Adipose tissue (tissue), 3 donors: Measurements from ENCODE around the gene PCDHB7. TPM values are rescaled to one million over a fixed set of nuclear protein-coding genes. Genes with fewer than 3 reads are reported as not detected.
"Not testable (repeated sequence)": the region's sequence is repeated elsewhere in the genome, so short reads cannot be mapped to it uniquely, and the experiment has no call there.

Experiments used
- H3K27ac ChIP-seq: one replicate; pipeline ENCODE4 v1.5.1; 2013; ENCODE audit warnings: low read depth, low read length
- WGBS, 3 donors: extraction: QIAGEN DNeasy Blood & Tissue Kit; methylation state at CpG; one replicate each; pipeline ENCODE4 v1.1.7; 2013; 5-methylcytosine and 5-hydroxymethylcytosine counted together
- polyA plus RNA-seq, 3 donors: library from polyadenylated mRNA; stranded (reverse); fragments of 200-250 nt; gene quantifications; one replicate each; pipeline ENCODE4 v1.2.3, GENCODE V29; 2013
- donor health status: healthy with polysubstance abuse.
- donor health status: Bipolar disorder and iron deficiency.
- donor health status: healthy.

Gene PCDHB7
- polyA plus RNA-seq, 3 donors: 0.20 to 1.5 (median 0.79) TPM

DNA sequence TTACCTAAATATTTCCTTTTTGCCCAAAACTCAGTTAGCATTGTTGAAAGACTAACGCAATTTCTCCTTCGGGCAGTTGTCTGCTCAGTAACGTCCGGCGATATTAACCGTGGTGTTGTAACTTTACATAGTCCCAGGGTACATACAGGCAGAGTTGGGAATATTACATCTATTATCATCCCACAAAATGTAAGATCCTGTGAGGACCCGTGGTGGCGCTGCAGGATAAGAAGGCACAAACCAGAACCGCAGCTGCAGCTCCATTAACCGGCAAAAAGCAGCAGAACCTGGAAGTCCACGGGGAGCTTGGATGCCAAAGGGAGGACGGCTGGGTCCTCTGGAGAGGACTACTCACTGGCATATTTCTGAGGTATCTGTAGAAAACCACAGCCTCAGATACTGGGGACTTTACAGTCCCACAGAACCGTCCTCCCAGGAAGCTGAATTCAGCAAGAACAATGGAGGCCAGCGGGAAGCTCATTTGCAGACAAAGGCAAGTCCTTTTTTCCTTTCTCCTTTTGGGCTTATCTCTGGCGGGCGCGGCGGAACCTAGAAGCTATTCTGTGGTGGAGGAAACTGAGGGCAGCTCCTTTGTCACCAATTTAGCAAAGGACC lies 5.2 kb downstream of the PCDHB7 start, which contains the start of gene PCDHB8:
Gene PCDHB8, plus strand, starts transcription at position 214 of the 615 bp plus-strand sequence. Its CDS starts 245 bp downstream, at position 459.
- 16 to 29% (median 26%) methylated on average over 12 to 14 of the region's 18 CpGs for WGBS, 3 donors
- not testable (repeated sequence) for H3K27ac ChIP-seq

DNA sequence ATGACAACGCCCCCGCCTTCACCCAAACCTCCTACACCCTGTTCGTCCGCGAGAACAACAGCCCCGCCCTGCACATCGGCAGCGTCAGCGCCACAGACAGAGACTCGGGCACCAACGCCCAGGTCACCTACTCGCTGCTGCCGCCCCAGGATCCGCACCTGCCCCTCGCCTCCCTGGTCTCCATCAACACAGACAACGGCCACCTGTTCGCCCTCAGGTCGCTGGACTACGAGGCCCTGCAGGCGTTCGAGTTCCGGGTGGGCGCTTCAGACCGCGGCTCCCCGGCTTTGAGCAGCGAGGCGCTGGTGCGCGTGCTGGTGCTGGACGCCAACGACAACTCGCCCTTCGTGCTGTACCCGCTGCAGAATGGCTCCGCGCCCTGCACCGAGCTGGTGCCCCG lies 6.9 kb downstream of the PCDHB7 start:
- WGBS, 3 donors: 31 to 46% (median 41%) methylated on average over 25 to 34 of the region's 39 CpGs
- H3K27ac ChIP-seq: not testable (repeated sequence)

DNA sequence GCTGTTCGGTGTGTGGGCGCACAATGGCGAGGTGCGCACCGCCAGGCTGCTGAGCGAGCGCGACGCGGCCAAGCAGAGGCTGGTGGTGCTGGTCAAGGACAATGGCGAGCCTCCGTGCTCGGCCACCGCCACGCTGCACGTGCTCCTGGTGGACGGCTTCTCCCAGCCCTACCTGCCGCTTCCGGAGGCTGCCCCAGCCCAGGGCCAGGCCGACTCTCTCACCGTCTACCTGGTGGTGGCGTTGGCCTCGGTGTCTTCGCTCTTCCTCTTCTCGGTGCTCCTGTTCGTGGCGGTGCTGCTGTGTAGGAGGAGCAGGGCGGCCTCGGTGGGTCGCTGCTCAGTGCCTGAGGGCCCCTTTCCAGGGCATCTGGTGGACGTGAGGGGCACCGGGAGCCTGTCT lies 7.4 kb downstream of the PCDHB7 start:
- H3K27ac ChIP-seq: not testable (repeated sequence)
- 27 to 40% (median 34%) methylated on average over 21 to 32 of the region's 32 CpGs for WGBS, 3 donors

DNA sequence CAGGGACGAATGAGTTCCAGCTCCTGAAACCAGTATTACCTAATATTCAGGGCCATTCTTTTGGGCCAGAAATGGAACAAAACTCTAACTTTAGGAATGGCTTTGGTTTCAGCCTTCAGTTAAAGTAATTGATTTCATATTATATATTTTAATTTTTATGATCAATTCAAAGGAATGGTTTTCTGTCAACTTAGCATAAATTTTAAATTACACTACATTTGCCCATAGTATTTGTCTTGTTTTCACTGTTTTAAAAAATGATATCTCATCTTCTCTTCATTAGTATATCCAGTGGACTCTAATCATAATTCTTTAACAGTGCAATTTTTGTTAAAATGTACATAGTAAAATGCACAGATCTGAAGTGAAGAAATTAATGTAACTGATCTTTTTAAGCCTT lies 7.9 kb downstream of the PCDHB7 start:
- 35 to 42% (median 35%) methylated on average over 1 of the region's 1 CpG for WGBS, 3 donors
- no peak overlapping the region for H3K27ac ChIP-seq

DNA sequence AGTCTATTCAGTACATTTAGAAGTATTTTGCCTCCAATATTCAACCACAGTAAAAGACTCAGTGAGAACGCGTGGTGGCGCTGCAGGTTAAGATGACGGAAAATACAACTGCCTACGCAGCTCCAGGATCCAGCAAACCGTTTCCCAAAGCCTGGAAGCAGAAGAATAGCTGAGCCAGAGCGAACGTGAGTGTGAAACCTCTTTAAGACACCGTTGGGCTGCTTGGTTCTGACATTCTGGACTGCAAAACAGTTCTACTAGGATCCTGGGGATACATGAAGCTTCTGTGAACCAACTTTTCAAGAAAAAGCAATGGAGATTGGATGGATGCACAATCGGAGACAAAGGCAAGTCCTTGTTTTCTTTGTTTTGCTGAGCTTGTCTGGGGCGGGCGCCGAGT lies 9.8 kb downstream of the PCDHB7 start, which contains the start of gene PCDHB16:
Gene PCDHB16, plus strand, starts transcription at position 140 of the 400 bp plus-strand sequence. Its CDS starts 173 bp downstream, at position 313.
- WGBS, 3 donors: 10 to 19% (median 18%) methylated on average over 13 of the region's 13 CpGs
- H3K27ac ChIP-seq: no peak within 1 kb of the TSS

DNA sequence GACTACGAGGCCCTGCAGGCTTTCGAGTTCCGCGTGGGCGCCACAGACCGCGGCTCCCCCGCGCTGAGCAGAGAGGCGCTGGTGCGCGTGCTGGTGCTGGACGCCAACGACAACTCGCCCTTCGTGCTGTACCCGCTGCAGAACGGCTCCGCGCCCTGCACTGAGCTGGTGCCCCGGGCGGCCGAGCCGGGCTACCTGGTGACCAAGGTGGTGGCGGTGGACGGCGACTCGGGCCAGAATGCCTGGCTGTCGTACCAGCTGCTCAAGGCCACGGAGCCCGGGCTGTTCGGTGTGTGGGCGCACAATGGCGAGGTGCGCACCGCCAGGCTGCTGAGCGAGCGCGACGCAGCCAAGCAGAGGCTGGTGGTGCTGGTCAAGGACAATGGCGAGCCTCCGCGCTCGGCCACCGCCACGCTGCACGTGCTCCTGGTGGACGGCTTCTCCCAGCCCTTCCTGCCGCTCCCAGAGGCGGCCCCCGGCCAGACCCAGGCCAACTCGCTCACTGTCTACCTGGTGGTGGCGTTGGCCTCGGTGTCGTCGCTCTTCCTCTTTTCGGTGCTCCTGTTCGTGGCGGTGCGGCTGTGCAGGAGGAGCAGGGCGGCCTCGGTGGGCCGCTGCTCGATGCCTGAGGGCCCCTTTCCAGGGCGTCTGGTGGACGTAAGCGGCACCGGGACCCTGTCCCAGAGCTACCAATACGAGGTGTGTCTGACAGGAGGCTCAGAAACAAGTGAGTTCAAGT lies 11.8 kb downstream of the PCDHB7 start:
- not testable (repeated sequence) for H3K27ac ChIP-seq
- 22 to 41% (median 32%) methylated on average over 19 to 49 of the region's 69 CpGs for WGBS, 3 donors

DNA sequence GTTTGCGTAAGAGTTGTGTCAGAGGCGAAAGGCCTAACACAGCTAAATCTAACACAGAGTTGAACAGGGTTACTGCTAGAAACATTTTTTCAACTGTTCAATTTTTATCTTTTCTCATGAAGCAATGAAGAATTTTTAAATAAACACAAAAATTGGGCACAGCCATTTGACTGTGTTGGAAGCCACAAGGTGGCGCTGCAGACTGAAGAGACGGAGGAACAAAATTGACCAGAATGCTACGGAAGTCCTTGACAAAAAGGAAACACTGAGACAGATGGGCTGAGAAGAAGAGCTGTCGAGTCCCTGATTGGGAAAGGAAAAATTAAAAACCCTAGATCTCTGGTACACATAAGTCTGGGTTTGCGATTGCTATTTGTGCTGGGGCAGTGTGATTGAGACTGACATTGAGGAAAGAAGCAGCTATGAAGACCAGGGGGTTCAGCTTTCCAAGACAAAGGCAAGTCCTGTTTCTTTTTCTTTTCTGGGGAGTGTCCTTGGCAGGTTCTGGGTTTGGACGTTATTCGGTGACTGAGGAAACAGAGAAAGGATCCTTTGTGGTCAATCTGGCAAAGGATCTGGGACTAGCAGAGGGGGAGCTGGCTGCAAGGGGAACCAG lies 14.6 kb downstream of the PCDHB7 start, which contains the start of gene PCDHB9:
Gene PCDHB9, plus strand, starts transcription at position 265 of the 616 bp plus-strand sequence. Its CDS starts 158 bp downstream, at position 423.
- 19 to 23% (median 20%) methylated on average over 7 to 9 of the region's 9 CpGs for WGBS, 3 donors
- H3K27ac ChIP-seq: no peak within 1 kb of the TSS

DNA sequence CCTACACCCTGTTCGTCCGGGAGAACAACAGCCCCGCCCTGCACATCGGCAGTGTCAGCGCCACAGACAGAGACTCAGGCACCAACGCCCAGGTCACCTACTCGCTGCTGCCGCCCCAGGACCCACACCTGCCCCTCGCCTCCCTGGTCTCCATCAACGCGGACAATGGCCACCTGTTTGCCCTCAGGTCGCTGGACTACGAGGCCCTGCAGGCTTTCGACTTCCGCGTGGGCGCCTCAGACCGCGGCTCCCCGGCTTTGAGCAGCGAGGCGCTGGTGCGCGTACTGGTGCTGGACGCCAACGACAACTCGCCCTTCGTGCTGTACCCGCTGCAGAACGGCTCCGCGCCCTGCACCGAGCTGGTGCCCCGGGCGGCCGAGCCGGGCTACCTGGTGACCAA lies 16.2 kb downstream of the PCDHB7 start:
- 25 to 32% (median 30%) methylated on average over 27 to 33 of the region's 37 CpGs for WGBS, 3 donors
- not testable (repeated sequence) for H3K27ac ChIP-seq

DNA sequence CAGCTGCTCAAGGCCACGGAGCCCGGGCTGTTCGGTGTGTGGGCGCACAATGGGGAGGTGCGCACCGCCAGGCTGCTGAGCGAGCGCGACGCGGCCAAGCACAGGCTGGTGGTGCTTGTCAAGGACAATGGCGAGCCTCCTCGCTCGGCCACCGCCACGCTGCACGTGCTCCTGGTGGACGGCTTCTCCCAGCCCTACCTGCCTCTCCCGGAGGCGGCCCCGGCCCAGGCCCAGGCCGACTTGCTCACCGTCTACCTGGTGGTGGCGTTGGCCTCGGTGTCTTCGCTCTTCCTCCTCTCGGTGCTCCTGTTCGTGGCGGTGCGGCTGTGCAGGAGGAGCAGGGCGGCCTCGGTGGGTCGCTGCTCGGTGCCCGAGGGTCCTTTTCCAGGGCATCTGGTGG lies 16.7 kb downstream of the PCDHB7 start:
- WGBS, 3 donors: 17 to 33% (median 30%) methylated on average over 15 to 30 of the region's 35 CpGs
- not testable (repeated sequence) for H3K27ac ChIP-seq

DNA sequence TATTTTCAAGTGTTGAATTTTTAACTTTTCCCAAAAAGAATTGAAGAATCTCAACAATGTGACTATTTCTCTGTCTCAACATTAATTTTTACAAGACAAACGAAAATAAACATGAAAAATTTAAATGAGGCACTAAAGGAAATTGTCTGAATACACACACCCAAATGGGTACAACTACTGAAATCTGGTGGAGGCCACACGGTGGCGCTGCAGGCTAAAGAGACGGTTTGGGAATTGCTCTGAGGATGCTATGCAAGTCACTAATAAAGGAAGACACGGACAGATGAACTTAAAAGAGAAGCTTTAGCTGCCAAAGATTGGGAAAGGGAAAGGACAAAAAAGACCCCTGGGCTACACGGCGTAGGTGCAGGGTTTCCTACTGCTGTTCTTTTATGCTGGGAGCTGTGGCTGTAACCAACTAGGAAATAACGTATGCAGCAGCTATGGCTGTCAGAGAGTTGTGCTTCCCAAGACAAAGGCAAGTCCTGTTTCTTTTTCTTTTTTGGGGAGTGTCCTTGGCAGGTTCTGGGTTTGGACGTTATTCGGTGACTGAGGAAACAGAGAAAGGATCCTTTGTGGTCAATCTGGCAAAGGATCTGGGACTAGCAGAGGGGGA lies 19.8 kb downstream of the PCDHB7 start, which contains the start of gene PCDHB10:
Gene PCDHB10, plus strand, starts transcription at position 244 of the 616 bp plus-strand sequence. Its CDS starts 200 bp downstream, at position 444.
- WGBS, 3 donors: 6 to 11% (median 7%) methylated on average over 9 to 10 of the region's 10 CpGs
- H3K27ac ChIP-seq: no peak within 1 kb of the TSS

DNA sequence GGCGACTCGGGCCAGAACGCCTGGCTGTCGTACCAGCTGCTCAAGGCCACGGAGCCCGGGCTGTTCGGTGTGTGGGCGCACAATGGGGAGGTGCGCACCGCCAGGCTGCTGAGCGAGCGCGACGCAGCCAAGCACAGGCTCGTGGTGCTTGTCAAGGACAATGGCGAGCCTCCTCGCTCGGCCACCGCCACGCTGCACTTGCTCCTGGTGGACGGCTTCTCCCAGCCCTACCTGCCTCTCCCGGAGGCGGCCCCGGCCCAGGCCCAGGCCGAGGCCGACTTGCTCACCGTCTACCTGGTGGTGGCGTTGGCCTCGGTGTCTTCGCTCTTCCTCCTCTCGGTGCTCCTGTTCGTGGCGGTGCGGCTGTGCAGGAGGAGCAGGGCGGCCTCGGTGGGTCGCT lies 21.9 kb downstream of the PCDHB7 start:
- H3K27ac ChIP-seq: not testable (repeated sequence)
- 13 to 29% (median 16%) methylated on average over 11 to 27 of the region's 37 CpGs for WGBS, 3 donors

DNA sequence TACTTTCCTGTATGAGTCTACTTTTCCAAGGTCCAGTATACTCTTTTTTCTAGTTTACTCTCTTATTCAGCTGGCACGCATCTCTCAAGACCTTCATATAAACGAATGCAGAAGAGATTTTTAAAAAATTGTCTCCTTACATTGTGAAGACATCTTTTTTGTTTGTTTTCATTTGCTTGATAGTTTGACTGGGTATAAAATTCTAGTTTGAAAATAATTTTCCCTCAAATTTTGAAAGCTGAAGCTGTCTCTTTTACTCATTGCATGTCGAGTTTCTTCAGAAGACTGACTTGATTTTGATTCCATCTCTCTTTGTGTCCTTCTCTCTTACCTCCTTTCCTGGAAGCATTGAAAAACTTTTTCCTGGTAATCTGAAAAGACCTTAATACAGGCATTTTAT lies 23.9 kb downstream of the PCDHB7 start:
- 30 to 44% (median 36%) methylated on average over 3 of the region's 3 CpGs for WGBS, 3 donors
- H3K27ac ChIP-seq: no peak overlapping the region

DNA sequence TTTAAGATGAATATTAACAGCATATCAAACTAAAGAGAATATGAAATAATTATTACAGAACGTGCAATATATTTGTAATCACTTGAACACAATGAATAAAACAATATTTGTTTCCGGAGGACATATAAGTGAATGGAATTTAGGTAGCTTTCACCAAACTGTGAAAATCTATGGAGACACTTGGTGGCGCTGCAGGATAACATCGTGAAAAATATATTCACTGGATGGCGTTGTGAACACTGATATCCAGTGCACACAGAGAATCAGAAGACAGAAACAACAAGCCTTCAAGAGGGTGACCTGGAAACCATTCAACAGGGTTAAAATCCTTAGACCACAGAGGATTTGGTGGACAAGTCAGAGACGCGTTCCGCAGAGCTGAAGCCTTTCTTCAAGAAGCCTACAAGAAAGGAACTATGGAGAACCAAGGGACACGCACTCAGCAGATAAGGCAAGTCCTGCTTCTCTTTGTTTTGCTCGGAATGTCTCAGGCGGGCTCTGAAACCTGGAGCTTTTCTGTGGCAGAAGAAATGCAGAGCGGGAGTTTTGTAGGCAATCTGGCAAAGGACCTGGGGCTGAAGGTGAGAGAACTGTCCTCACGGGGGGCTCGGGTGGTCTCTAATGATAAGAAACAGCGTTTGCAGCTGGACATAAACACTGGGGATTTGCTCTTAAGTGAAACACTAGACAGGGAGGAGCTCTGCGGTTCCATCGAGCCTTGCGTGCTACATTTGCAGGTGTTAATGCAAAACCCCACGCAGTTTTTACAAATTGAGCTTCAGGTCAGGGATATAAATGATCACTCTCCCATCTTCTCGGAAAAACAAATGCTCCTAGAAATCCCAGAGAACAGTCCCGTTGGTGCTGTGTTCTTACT lies 27.2 kb downstream of the PCDHB7 start, which contains the start of gene PCDHB11:
Gene PCDHB11, plus strand, starts transcription at position 269 of the 877 bp plus-strand sequence. Its CDS starts 148 bp downstream, at position 417.
- no peak within 1 kb of the TSS for H3K27ac ChIP-seq
- 25 to 39% (median 27%) methylated on average over 21 of the region's 21 CpGs for WGBS, 3 donors

DNA sequence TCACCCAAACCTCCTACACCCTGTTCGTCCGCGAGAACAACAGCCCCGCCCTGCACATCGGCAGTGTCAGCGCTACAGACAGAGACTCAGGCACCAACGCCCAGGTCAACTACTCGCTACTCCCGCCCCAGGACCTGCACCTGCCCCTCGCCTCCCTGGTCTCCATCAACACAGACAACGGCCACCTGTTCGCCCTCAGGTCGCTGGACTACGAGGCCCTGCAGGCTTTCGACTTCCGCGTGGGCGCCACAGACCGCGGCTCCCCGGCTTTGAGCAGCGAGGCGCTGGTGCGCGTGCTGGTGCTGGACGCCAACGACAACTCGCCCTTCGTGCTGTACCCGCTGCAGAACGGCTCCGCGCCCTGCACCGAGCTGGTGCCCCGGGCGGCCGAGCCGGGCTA lies 28.7 kb downstream of the PCDHB7 start:
- H3K27ac ChIP-seq: not testable (repeated sequence)
- WGBS, 3 donors: 21 to 37% (median 36%) methylated on average over 20 to 25 of the region's 38 CpGs

DNA sequence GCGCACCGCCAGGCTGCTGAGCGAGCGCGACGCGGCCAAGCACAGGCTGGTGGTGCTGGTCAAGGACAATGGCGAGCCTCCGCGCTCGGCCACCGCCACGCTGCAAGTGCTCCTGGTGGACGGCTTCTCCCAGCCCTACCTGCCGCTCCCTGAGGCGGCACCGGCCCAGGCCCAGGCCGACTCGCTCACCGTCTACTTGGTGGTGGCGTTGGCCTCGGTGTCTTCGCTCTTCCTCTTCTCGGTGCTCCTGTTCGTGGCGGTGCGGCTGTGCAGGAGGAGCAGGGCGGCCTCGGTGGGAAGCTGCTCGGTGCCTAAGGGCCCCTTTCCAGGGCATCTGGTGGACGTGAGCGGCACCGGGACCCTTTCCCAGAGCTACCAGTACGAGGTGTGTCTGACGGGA lies 29.2 kb downstream of the PCDHB7 start:
- WGBS, 3 donors: 29 to 35% (median 32%) methylated on average over 24 to 29 of the region's 35 CpGs
- not testable (repeated sequence) for H3K27ac ChIP-seq

DNA sequence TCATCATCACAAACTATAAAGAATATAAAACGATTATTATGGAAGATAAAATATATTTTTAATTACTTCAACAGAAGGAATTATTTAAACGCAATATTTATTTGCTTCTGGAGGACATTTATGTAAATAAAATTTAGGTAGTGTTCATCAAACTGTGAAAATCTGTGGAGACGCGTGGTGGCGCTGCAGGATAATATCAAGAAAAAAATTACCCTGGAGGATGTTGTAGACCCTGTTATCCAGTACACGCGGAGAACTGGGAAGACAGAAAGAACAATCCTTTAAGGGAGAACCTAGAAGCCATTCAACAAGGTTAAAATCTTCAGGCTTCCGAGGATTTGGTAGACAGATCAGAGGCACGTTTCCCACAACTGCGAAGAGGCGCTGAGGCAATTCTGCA lies 36.0 kb downstream of the PCDHB7 start, which contains the start of gene PCDHB12:
Gene PCDHB12, plus strand, starts transcription at position 242 of the 400 bp plus-strand sequence. CDS start 189 bp downstream, outside the sequence.
- no peak within 1 kb of the TSS for H3K27ac ChIP-seq
- WGBS, 3 donors: 17 to 21% (median 19%) methylated on average over 11 of the region's 11 CpGs

DNA sequence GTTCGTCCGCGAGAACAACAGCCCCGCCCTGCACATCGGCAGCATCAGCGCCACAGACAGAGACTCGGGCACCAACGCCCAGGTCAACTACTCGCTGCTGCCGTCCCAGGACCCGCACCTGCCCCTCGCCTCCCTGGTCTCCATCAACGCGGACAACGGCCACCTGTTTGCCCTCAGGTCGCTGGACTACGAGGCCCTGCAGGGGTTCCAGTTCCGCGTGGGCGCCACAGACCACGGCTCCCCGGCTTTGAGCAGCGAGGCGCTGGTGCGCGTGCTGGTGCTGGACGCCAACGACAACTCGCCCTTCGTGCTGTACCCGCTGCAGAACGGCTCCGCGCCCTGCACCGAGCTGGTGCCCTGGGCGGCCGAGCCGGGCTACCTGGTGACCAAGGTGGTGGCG lies 37.8 kb downstream of the PCDHB7 start:
- H3K27ac ChIP-seq: not testable (repeated sequence)
- 27 to 41% (median 37%) methylated on average over 35 to 38 of the region's 39 CpGs for WGBS, 3 donors
